CD4-positive, alpha-beta T cell treated with Interleukin-17A for 4 hours (primary cell): ENCODE results near the gene MAPK1.
"Not testable (repeated sequence)": the region's sequence is repeated elsewhere in the genome, so short reads cannot be mapped to it uniquely, and the experiment has no call there.

ENCODE experiments used
- DNase-seq: peaks from one replicate; pipeline ENCODE4 v3.0.0-alpha.2; 2020; ENCODE audit warnings: mixed read lengths

Gene MAPK1

GRCh38 chr22:21720191-21720859, 147.1 kb downstream of the MAPK1 start:
- not testable (repeated sequence) for DNase-seq

- DNase-seq: no peak
Measured at GRCh38 chr22:21719024-21719423, 148.4 kb downstream of the MAPK1 start.

- DNase-seq: no peak
Measured at GRCh38 chr22:21718499-21718898, 148.9 kb downstream of the MAPK1 start.

- not testable (repeated sequence) for DNase-seq
Measured at GRCh38 chr22:21716395-21717122, 150.9 kb downstream of the MAPK1 start.

- DNase-seq: no peak
Measured at GRCh38 chr22:21714786-21715185, 152.7 kb downstream of the MAPK1 start.

- DNase-seq: no peak
Measured at GRCh38 chr22:21714059-21714770, 153.2 kb downstream of the MAPK1 start.

GRCh38 chr22:21713428-21714058, 153.9 kb downstream of the MAPK1 start:
- DNase-seq: no peak

- peak; percentile 69 for DNase-seq
Measured at GRCh38 chr22:21712751-21713427, 154.6 kb downstream of the MAPK1 start.

- DNase-seq: no peak
Measured at GRCh38 chr22:21711851-21712250, 155.6 kb downstream of the MAPK1 start.

GRCh38 chr22:21710156-21710555, 157.3 kb downstream of the MAPK1 start:
- DNase-seq: no peak

GRCh38 chr22:21709688-21710087, 157.8 kb downstream of the MAPK1 start:
- DNase-seq: no peak

GRCh38 chr22:21708960-21709359, 158.5 kb downstream of the MAPK1 start:
- no peak for DNase-seq

- DNase-seq: no peak
Measured at GRCh38 chr22:21707677-21708076, 159.8 kb downstream of the MAPK1 start.
